HepG2 (cell line): ENCODE results near the gene WDR82. TPM values are rescaled to one million over a fixed set of nuclear protein-coding genes. Genes with fewer than 3 reads are reported as not detected.
A peak's percentile ranks its signal among the peaks of the same experiment; 100 is the strongest.

Experiments used
- ATAC-seq: fragments of 200-7000 bp; cut with Tn5 transposase; 3 replicates; pipeline ENCODE4 v1.9.1; 2020; ENCODE audit warnings: mild to moderate bottlenecking, moderate library complexity
- Bru-seq: library from RNA; stranded (reverse); fragments of 400-500 nt; gene quantifications from one replicate; lab custom pipeline; 2021; lab: Mats Ljungman, UMichigan
- BruChase-seq, 2 experiments: library from RNA; stranded (reverse); fragments of 400-500 nt; gene quantifications; one replicate each; lab custom pipeline; 2021; lab: Mats Ljungman, UMichigan
- BruUV-seq: library from RNA; stranded (reverse); fragments of 400-500 nt; replicated peaks from 2 replicates; lab custom pipeline; 2021; lab: Mats Ljungman, UMichigan
- CTCF ChIA-PET: fragments of 300-600 bp; formaldehyde crosslinking; extraction: SDS; loops from one replicate; lab custom pipeline; 2021; ENCODE audit warnings: low total read pairs, inconsistent platforms, low intra/inter-chr PET ratio; lab: Yijun Ruan, JAX
- POLR2A ChIA-PET: fragments of 350-600 bp; sonication (Branson Sonifier 250); formaldehyde crosslinking; loops from one replicate; lab custom pipeline; 2020; ENCODE audit warnings: antibody characterized with exemption, inconsistent platforms; lab: Yijun Ruan, JAX
- DNase-seq: peaks from one replicate; pipeline ENCODE4 v3.0.0-alpha.2; 2015; ENCODE audit warnings: low spot score
- FAIRE-seq: peaks from 3 replicates; lab custom pipeline; 2011; peaks lifted over from hg19 to GRCh38; lab: Jason Lieb, UNC
- H2AFZ ChIP-seq: one replicate; pipeline ENCODE4 v1.6.1; 2011; ENCODE audit warnings: low read length, inconsistent platforms
- H3K27ac ChIP-seq: fragments of 300-600 bp; 3 replicates; pipeline ENCODE4 v1.8.0; 2011; ENCODE audit warnings: mixed run types, mild to moderate bottlenecking, mixed read lengths, low read length, inconsistent platforms; ENCODE audit not compliant: insufficient read depth; ENCODE audit errors: extremely low read length
- H3K27me3 ChIP-seq, 2 experiments: fragments of 200-600 bp in 1 of 2; 2 replicates in 1 of 2; 3 replicates in 1 of 2; pipeline versions ENCODE4 v1.6.0 to v1.8.0; 2011; ENCODE audit warnings: low read length in 2 of 2, mild to moderate bottlenecking in 2 of 2, moderate library complexity in 2 of 2, inconsistent platforms in 1 of 2; ENCODE audit not compliant: insufficient read depth in 2 of 2, control insufficient read depth in 1 of 2
- H3K36me3 ChIP-seq, 2 experiments: fragments of 200-600 bp in 1 of 2; replicated peaks in 1 of 2; 2 replicates in 1 of 2; 3 replicates in 1 of 2; pipeline versions ENCODE4 v1.5.1 to v1.8.0; 2011; ENCODE audit warnings: low read length in 2 of 2, inconsistent platforms in 1 of 2; ENCODE audit not compliant: insufficient read depth in 2 of 2, control insufficient read depth in 1 of 2
- H3K4me1 ChIP-seq: 2 replicates; pipeline ENCODE4 v1.5.1; 2012; ENCODE audit warnings: low read length, inconsistent platforms; ENCODE audit not compliant: insufficient read depth
- H3K4me2 ChIP-seq: 2 replicates; pipeline ENCODE4 v1.6.0; 2011; ENCODE audit warnings: low read depth, low read length, inconsistent platforms
- H3K4me3 ChIP-seq, 3 experiments: fragments of 200-600 bp in 1 of 3; sonication (generic), shearing (Covaris generic) in 1 of 3; replicated peaks in 1 of 3; 2 replicates each; pipeline ENCODE4 v1.5.1; 2011 to 2016; ENCODE audit warnings: low read length in 3 of 3, inconsistent platforms in 2 of 3, low read depth in 2 of 3, mild to moderate bottlenecking in 2 of 3, control low read depth in 1 of 3, mixed read lengths in 1 of 3; ENCODE audit not compliant: insufficient read depth in 1 of 3
- H3K79me2 ChIP-seq: one replicate; pipeline ENCODE4 v1.6.1; 2011; ENCODE audit warnings: low read length, inconsistent platforms; ENCODE audit not compliant: insufficient read depth
- H3K9ac ChIP-seq: 2 replicates; pipeline ENCODE4 v1.6.0; 2011; ENCODE audit warnings: mild to moderate bottlenecking, low read depth, low read length, inconsistent platforms; ENCODE audit not compliant: insufficient read depth
- H3K9me3 ChIP-seq: 2 replicates; pipeline ENCODE4 v1.5.1; 2012; ENCODE audit warnings: mild to moderate bottlenecking, low read length
- H4K20me1 ChIP-seq: 2 replicates; pipeline ENCODE4 v1.6.0; 2011; ENCODE audit warnings: inconsistent platforms, mild to moderate bottlenecking, low read length, moderate library complexity; ENCODE audit not compliant: insufficient read depth
- CBX2 ChIP-seq, 2 experiments: fragments of 200-600 bp in 1 of 2; sonication (generic); formaldehyde crosslinking in 1 of 2; IDR thresholded peaks; 2 replicates each; pipeline versions ENCODE4 v1.7.0 to v1.8.1; 2018 to 2022; ENCODE audit warnings: low read depth in 2 of 2, low read length in 1 of 2, mild to moderate bottlenecking in 1 of 2, missing genetic modification reagents in 1 of 2
- KDM5B ChIP-seq: sonication (generic); formaldehyde crosslinking; IDR thresholded peaks from 2 replicates; pipeline ENCODE4 v1.4.0; 2020; ENCODE audit warnings: missing genetic modification reagents, mild to moderate bottlenecking, borderline replicate concordance
- KLF12 ChIP-seq: sonication (generic); formaldehyde crosslinking; IDR thresholded peaks from 2 replicates; pipeline ENCODE4 v1.4.0; 2020; ENCODE audit warnings: missing genetic modification reagents, borderline replicate concordance
- SP1 ChIP-seq, 2 experiments: fragments of 450-650 bp in 1 of 2; sonication (generic) in 1 of 2; formaldehyde crosslinking in 1 of 2; IDR thresholded peaks; 2 replicates each; pipeline versions ENCODE4 v1.4.0 to v1.6.1; 2016 to 2020; ENCODE audit warnings: missing genetic modification reagents in 1 of 2
- ZNF792 ChIP-seq: IDR thresholded peaks from 2 replicates; pipeline ENCODE4 v1.6.1; 2016
- WGBS: methylation state at CpG from one replicate; pipeline ENCODE4 v1.1.6; 2017; ENCODE audit warnings: low lambda C conversion rate; 5-methylcytosine and 5-hydroxymethylcytosine counted together
- in situ Hi-C: cut with HindIII; loops from 2 replicates; pipeline ENCODE4 v1.10.0; 2017; ENCODE audit warnings: low pct_unique_long_range_greater_than_20kb; ENCODE audit not compliant: extremely low pct_ligation_motif_present
- intact Hi-C: fragments of 100-400 bp; cut with micrococcal nuclease; formaldehyde crosslinking; loops from one replicate; pipeline ENCODE4 v1.10.0; 2022; ENCODE audit not compliant: unreplicated experiment
- long read RNA-seq, 2 experiments: library from RNA in 1 of 2; library from polyadenylated mRNA in 1 of 2; stranded (forward) in 1 of 2; unstranded in 1 of 2; transcript quantifications; one replicate each; pipeline ENCODE4 v2.0.0, GENCODE V29; 2019 to 2022
- polyA minus RNA-seq, 3 experiments: library from RNA; depleted of rRNA, polyadenylated mRNA; stranded (reverse); fragments of >200 nt; gene quantifications; 2 replicates each; pipeline ENCODE4 v1.2.3, GENCODE V29; 2011; ENCODE audit warnings: low replicate concordance in 1 of 3
- polyA plus RNA-seq, 8 experiments: library from polyadenylated mRNA; depleted of rRNA in 3 of 8; stranded (reverse) in 7 of 8; unstranded in 1 of 8; fragments of >200 nt; fragmentation: Illumina TruSeq in 4 of 8; extraction: Trizol in 4 of 8; gene quantifications; 2 replicates each; pipeline versions ENCODE4 v1.2.1 to v1.2.3, GENCODE V29; 2011 to 2016; ENCODE audit warnings: low read depth in 4 of 8, missing spikeins in 1 of 8, mixed read lengths in 1 of 8; ENCODE audit not compliant: insufficient read depth in 1 of 8
- total RNA-seq, 5 experiments: library from RNA; depleted of rRNA; stranded (reverse); fragments of >200 nt; fragmentation: Illumina TruSeq; extraction: Trizol; gene quantifications; 2 replicates each; pipeline ENCODE4 v1.2.3, GENCODE V29; 2016; ENCODE audit warnings: low read depth in 1 of 5
- TF ChIP-seq, protein P1 (sequence below): sonication (generic); formaldehyde crosslinking; IDR thresholded peaks from 2 replicates; pipeline ENCODE4 v1.8.1; 2023; ENCODE audit warnings: missing genetic modification reagents, inconsistent platforms, borderline replicate concordance
- TF ChIP-seq, protein P2 (sequence below): sonication (generic); formaldehyde crosslinking; IDR thresholded peaks from 2 replicates; pipeline ENCODE4 v1.5.1; 2020; ENCODE audit warnings: mild to moderate bottlenecking, missing genetic modification reagents, moderate library complexity

The WDR82 gene, protein sequence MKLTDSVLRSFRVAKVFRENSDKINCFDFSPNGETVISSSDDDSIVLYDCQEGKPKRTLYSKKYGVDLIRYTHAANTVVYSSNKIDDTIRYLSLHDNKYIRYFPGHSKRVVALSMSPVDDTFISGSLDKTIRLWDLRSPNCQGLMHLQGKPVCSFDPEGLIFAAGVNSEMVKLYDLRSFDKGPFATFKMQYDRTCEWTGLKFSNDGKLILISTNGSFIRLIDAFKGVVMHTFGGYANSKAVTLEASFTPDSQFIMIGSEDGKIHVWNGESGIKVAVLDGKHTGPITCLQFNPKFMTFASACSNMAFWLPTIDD
- total RNA-seq (2016; rRNA removed; fragmentation: Illumina TruSeq; extraction: Trizol) (59.5 and 62.0 TPM in 2 replicates), polyA plus RNA-seq (2011; rRNA removed) (39.1 and 41.9 TPM in 2 replicates), polyA minus RNA-seq (2011; rRNA and poly(A)+ RNA removed; ENCODE audit: low replicate concordance) (52.7 and 77.7 TPM in 2 replicates), Bru-seq, nascent RNA (percentile 95 among the genes with signal in this experiment), BruChase-seq, experiment 1, labeled RNA remaining after a 6-hour chase (percentile 96 among the genes with signal in this experiment), BruChase-seq, experiment 2, labeled RNA remaining after a 2-hour chase (percentile 97 among the genes with signal in this experiment)
- total RNA-seq (2016; cell fraction: cytosol; rRNA removed; fragmentation: Illumina TruSeq; extraction: Trizol; ENCODE audit: low read depth) = 6.3 and 6.7 TPM in 2 replicates
- 58.9 and 60.5 TPM in 2 replicates for total RNA-seq (2016; cell fraction: insoluble cytoplasmic fraction; rRNA removed; fragmentation: Illumina TruSeq; extraction: Trizol)
- total RNA-seq (2016; cell fraction: membrane; rRNA removed; fragmentation: Illumina TruSeq; extraction: Trizol) = 27.7 and 28.8 TPM in 2 replicates
- total RNA-seq (2016; cell fraction: nucleus; rRNA removed; fragmentation: Illumina TruSeq; extraction: Trizol) = 32.4 and 32.6 TPM in 2 replicates
- polyA plus RNA-seq (2011; cell fraction: cytosol; rRNA removed) = 23.5 and 37.7 TPM in 2 replicates
- 10.7 and 14.5 TPM in 2 replicates for polyA plus RNA-seq (2011; cell fraction: nucleus; rRNA removed)
- 48.3 and 52.2 TPM in 2 replicates for polyA plus RNA-seq (2012)
- 3.6 and 4.2 TPM in 2 replicates for polyA plus RNA-seq (2016; cell fraction: cytosol; fragmentation: Illumina TruSeq; extraction: Trizol; ENCODE audit: low read depth)
- polyA plus RNA-seq (2016; cell fraction: insoluble cytoplasmic fraction; fragmentation: Illumina TruSeq; extraction: Trizol; ENCODE audit: low read depth) = 60.6 and 66.1 TPM in 2 replicates
- polyA plus RNA-seq (2016; cell fraction: membrane; fragmentation: Illumina TruSeq; extraction: Trizol; ENCODE audit: low read depth) = 13.9 and 15.0 TPM in 2 replicates
- polyA plus RNA-seq (2016; cell fraction: nucleus; fragmentation: Illumina TruSeq; extraction: Trizol; ENCODE audit: insufficient read depth, low read depth) = 38.8 and 40.8 TPM in 2 replicates
- polyA minus RNA-seq (2011; cell fraction: cytosol; rRNA and poly(A)+ RNA removed) = 29.3 and 33.9 TPM in 2 replicates
- 28.7 and 33.2 TPM in 2 replicates for polyA minus RNA-seq (2011; cell fraction: nucleus; rRNA and poly(A)+ RNA removed)
- long read RNA-seq, experiment 1, full-length matches to known transcripts = 5 of 11 reads
- long read RNA-seq, experiment 1, partial matches to known transcripts = 1 of 11 reads
- long read RNA-seq, experiment 1, other reads (novel, unspliced or antisense) = 5 of 11 reads
- long read RNA-seq, experiment 2, full-length matches to known transcripts = 35 of 141 reads
- long read RNA-seq, experiment 2, partial matches to known transcripts = 4 of 141 reads
- long read RNA-seq, experiment 2, other reads (novel, unspliced or antisense) = 102 of 141 reads

DNA sequence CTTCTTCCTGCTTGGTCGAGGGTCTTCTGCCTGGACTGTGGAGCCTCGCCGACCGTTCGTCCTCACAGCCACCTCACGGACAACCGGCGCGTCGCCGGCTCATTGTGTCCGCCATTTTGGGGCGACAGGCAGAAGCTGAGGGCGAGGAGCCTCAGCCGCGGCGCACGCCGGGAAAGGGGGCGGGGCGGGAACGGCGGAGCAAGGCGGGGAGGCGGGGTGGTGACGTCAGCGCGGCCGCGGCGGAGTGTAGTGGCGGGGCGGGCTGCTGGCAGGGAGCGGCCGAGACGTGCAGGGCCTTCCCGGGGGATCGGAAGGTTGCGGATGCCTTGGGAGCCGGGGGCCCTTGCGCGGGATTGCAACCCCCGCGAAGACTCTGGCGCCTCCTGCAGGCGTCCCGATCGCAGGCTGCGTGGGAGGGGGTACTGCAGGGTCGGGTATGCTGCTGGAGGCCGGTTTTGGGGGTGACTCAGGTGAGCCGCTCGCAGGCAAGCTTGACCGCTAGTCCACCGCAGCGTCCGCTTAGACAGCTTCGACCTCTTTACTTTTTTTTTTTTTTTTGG lies at the start of gene WDR82:
TSS of gene WDR82 (minus strand) at position 140 of the 560 bp plus-strand sequence. CDS start 288 bp downstream, outside the sequence.
- Histone ChIP-seq H3K4me3 (peak within 1 kb of the TSS; percentile 77 to 99 (median 94)), H3K4me1 (peaks cover 74% of the 10 kb centered on the region), H3K9me3 (no peaks in the 10 kb centered on the region), H2AFZ (no peak within 1 kb of the TSS), H4K20me1 (peaks cover 39% of the 10 kb centered on the region), H3K9ac (peak within 1 kb of the TSS; percentile 99), H3K79me2 (peaks cover 47% of the 10 kb centered on the region), H3K4me2 (peak within 1 kb of the TSS; percentile 92), H3K27ac (peak within 1 kb of the TSS; percentile 95), H3K36me3 (0 out of 5 replicates have a peak, but pooled peaks cover 0 to 5% of the 10 kb centered on the region in 2 experiments), H3K27me3 (no peaks in the 10 kb centered on the region; a peak in 1 of 5 replicates)
- in situ Hi-C loops = no loop called here
- BruUV-seq = no TSS peak
- ATAC-seq = peak; percentile 89
- WGBS = 0% methylated on average over 12 of the region's 58 CpGs
- intact Hi-C loops = no loop called here
- CTCF ChIA-PET = no interaction called here
- POLR2A ChIA-PET = interaction anchor here (1.0 to 5.3 kb wide), 13 partner anchors 11 to 124 kb away, joined by 3 to 165 read pairs (median 8); partner anchors contain the start of genes GLYCTK, POC1A, PPM1M and TWF2
- peak; percentile 78 for DNase-seq
- FAIRE-seq = no peak
- TF ChIP-seq, protein P1, sequence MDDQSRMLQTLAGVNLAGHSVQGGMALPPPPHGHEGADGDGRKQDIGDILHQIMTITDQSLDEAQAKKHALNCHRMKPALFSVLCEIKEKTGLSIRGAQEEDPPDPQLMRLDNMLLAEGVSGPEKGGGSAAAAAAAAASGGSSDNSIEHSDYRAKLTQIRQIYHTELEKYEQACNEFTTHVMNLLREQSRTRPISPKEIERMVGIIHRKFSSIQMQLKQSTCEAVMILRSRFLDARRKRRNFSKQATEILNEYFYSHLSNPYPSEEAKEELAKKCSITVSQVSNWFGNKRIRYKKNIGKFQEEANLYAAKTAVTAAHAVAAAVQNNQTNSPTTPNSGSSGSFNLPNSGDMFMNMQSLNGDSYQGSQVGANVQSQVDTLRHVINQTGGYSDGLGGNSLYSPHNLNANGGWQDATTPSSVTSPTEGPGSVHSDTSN (CRISPR knock-in tag) = no peak
- no peak for TF ChIP-seq SP1 (IDR thresholded peaks at IDR 0.05)
- TF ChIP-seq SP1 (CRISPR knock-in tag; IDR thresholded peaks at IDR 0.05) = peak; percentile 95
- peak; percentile 47; the same call in 1 of the 2 replicates for TF ChIP-seq KLF12 (CRISPR knock-in tag)
- TF ChIP-seq, protein P2, sequence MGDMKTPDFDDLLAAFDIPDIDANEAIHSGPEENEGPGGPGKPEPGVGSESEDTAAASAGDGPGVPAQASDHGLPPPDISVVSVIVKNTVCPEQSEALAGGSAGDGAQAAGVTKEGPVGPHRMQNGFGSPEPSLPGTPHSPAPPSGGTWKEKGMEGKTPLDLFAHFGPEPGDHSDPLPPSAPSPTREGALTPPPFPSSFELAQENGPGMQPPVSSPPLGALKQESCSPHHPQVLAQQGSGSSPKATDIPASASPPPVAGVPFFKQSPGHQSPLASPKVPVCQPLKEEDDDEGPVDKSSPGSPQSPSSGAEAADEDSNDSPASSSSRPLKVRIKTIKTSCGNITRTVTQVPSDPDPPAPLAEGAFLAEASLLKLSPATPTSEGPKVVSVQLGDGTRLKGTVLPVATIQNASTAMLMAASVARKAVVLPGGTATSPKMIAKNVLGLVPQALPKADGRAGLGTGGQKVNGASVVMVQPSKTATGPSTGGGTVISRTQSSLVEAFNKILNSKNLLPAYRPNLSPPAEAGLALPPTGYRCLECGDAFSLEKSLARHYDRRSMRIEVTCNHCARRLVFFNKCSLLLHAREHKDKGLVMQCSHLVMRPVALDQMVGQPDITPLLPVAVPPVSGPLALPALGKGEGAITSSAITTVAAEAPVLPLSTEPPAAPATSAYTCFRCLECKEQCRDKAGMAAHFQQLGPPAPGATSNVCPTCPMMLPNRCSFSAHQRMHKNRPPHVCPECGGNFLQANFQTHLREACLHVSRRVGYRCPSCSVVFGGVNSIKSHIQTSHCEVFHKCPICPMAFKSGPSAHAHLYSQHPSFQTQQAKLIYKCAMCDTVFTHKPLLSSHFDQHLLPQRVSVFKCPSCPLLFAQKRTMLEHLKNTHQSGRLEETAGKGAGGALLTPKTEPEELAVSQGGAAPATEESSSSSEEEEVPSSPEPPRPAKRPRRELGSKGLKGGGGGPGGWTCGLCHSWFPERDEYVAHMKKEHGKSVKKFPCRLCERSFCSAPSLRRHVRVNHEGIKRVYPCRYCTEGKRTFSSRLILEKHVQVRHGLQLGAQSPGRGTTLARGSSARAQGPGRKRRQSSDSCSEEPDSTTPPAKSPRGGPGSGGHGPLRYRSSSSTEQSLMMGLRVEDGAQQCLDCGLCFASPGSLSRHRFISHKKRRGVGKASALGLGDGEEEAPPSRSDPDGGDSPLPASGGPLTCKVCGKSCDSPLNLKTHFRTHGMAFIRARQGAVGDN (CRISPR knock-in tag) = peak; percentile 71
- no peak for TF ChIP-seq CBX2 (IDR thresholded peaks at IDR 0.05; ENCODE audit: low read depth, low read length)
- TF ChIP-seq CBX2 (CRISPR knock-in tag; IDR thresholded peaks at IDR 0.05; ENCODE audit: low read depth) = no peak
- TF ChIP-seq ZNF792 (CRISPR knock-in tag) = peak; percentile 40; the same call in 1 of the 2 replicates
- TF ChIP-seq KDM5B = peak; percentile 64; the same call in 1 of the 2 replicates
